Memory B cell (primary cell): ENCODE data around the gene SLMAP.

ENCODE experiments used
- ATAC-seq: fragments of 150-1000 bp; cut with Tn5 transposase; 2 replicates; pipeline ENCODE4 v1.10.0; 2021; ENCODE audit warnings: low read depth, mild to moderate bottlenecking, moderate library complexity
- DNase-seq, 2 donors: peaks; one replicate each; pipeline ENCODE4 v3.0.0; 2022; ENCODE audit warnings: low spot score in 2 of 2
- H3K27ac Mint-ChIP-seq: one replicate; pipeline ENCODE4 v1.8.0; 2022; ENCODE audit warnings: mild to moderate bottlenecking, moderate library complexity, mixed read lengths
- H3K27me3 Mint-ChIP-seq: one replicate; pipeline ENCODE4 v1.8.0; 2022; ENCODE audit warnings: mixed read lengths
- H3K36me3 Mint-ChIP-seq: one replicate; pipeline ENCODE4 v1.8.0; 2022; ENCODE audit warnings: mild to moderate bottlenecking, mixed read lengths
- H3K4me1 Mint-ChIP-seq: one replicate; pipeline ENCODE4 v1.8.0; 2022; ENCODE audit warnings: mixed read lengths
- H3K4me3 Mint-ChIP-seq: one replicate; pipeline ENCODE4 v1.8.0; 2022; ENCODE audit warnings: mild to moderate bottlenecking, moderate library complexity, mixed read lengths
- H3K9me3 Mint-ChIP-seq: one replicate; pipeline ENCODE4 v1.8.0; 2022; ENCODE audit warnings: mixed read lengths

SLMAP gene

GRCh38 chr3:57960174-57960505 is 204.0 kb downstream of the SLMAP start:
- H3K27ac Mint-ChIP-seq: peak overlapping the region; percentile 26
- no peak for ATAC-seq
- H3K36me3 Mint-ChIP-seq: no peaks in the 10 kb centered on the region
- no peaks in the 10 kb centered on the region for H3K9me3 Mint-ChIP-seq
- no peak for DNase-seq
- H3K4me3 Mint-ChIP-seq: no peak overlapping the region
- no peaks in the 10 kb centered on the region for H3K27me3 Mint-ChIP-seq
- peaks cover 17% of the 10 kb centered on the region for H3K4me1 Mint-ChIP-seq

GRCh38 chr3:57961177-57961827 is 205.2 kb downstream of the SLMAP start:
- no peak overlapping the region for H3K4me3 Mint-ChIP-seq
- H3K27ac Mint-ChIP-seq: no peak overlapping the region
- ATAC-seq (no peak), DNase-seq (no peak)
- no peaks in the 10 kb centered on the region for H3K9me3 Mint-ChIP-seq
- H3K36me3 Mint-ChIP-seq: no peaks in the 10 kb centered on the region
- H3K27me3 Mint-ChIP-seq: no peaks in the 10 kb centered on the region
- H3K4me1 Mint-ChIP-seq: peaks cover 17% of the 10 kb centered on the region

- Mint-ChIP-seq H3K27me3 (no peaks in the 10 kb centered on the region), H3K36me3 (no peaks in the 10 kb centered on the region), H3K27ac (no peak overlapping the region), H3K9me3 (no peaks in the 10 kb centered on the region), H3K4me1 (peaks cover 17% of the 10 kb centered on the region), H3K4me3 (no peak overlapping the region)
- ATAC-seq (no peak), DNase-seq (no peak)
Measured at GRCh38 chr3:57961828-57962447, 205.8 kb downstream of the SLMAP start.

GRCh38 chr3:57962448-57962834 is 206.3 kb downstream of the SLMAP start:
- Mint-ChIP-seq H3K9me3 (no peaks in the 10 kb centered on the region), H3K4me3 (no peak overlapping the region), H3K27me3 (no peaks in the 10 kb centered on the region), H3K4me1 (peaks cover 17% of the 10 kb centered on the region), H3K36me3 (no peaks in the 10 kb centered on the region), H3K27ac (no peak overlapping the region)
- DNase-seq: no peak
- ATAC-seq: no peak

GRCh38 chr3:57963811-57964346 is 207.8 kb downstream of the SLMAP start:
- Mint-ChIP-seq H3K9me3 (no peaks in the 10 kb centered on the region), H3K27ac (no peak overlapping the region), H3K4me3 (no peak overlapping the region), H3K4me1 (peaks cover 10% of the 10 kb centered on the region), H3K36me3 (no peaks in the 10 kb centered on the region), H3K27me3 (no peaks in the 10 kb centered on the region)
- peak; percentile 48 for ATAC-seq
- DNase-seq: no peak

GRCh38 chr3:57966829-57967228 is 210.7 kb downstream of the SLMAP start:
- no peak for DNase-seq
- no peak overlapping the region for H3K4me3 Mint-ChIP-seq
- no peaks in the 10 kb centered on the region for H3K9me3 Mint-ChIP-seq
- H3K4me1 Mint-ChIP-seq: peaks cover 1% of the 10 kb centered on the region
- H3K36me3 Mint-ChIP-seq: no peaks in the 10 kb centered on the region
- H3K27me3 Mint-ChIP-seq: no peaks in the 10 kb centered on the region
- H3K27ac Mint-ChIP-seq: no peak overlapping the region
- ATAC-seq: no peak

GRCh38 chr3:57967590-57967989 is 211.5 kb downstream of the SLMAP start:
- Mint-ChIP-seq H3K27ac (no peak overlapping the region), H3K36me3 (no peaks in the 10 kb centered on the region), H3K4me3 (no peak overlapping the region), H3K4me1 (peaks cover 6% of the 10 kb centered on the region), H3K27me3 (no peaks in the 10 kb centered on the region), H3K9me3 (no peaks in the 10 kb centered on the region)
- no peak for ATAC-seq
- no peak for DNase-seq

GRCh38 chr3:57968501-57968900 is 212.4 kb downstream of the SLMAP start:
- DNase-seq (no peak), ATAC-seq (no peak)
- no peak overlapping the region for H3K27ac Mint-ChIP-seq
- H3K27me3 Mint-ChIP-seq: no peaks in the 10 kb centered on the region
- no peaks in the 10 kb centered on the region for H3K9me3 Mint-ChIP-seq
- H3K36me3 Mint-ChIP-seq: no peaks in the 10 kb centered on the region
- H3K4me3 Mint-ChIP-seq: no peak overlapping the region
- peaks cover 6% of the 10 kb centered on the region for H3K4me1 Mint-ChIP-seq

GRCh38 chr3:57971975-57972374 is 215.9 kb downstream of the SLMAP start:
- DNase-seq: no peak

GRCh38 chr3:57972531-57973111 is 216.5 kb downstream of the SLMAP start:
- H3K9me3 Mint-ChIP-seq: no peaks in the 10 kb centered on the region
- H3K4me1 Mint-ChIP-seq: peaks cover 6% of the 10 kb centered on the region
- ATAC-seq (peak; percentile 38), DNase-seq (no peak)
- no peak overlapping the region for H3K27ac Mint-ChIP-seq
- no peaks in the 10 kb centered on the region for H3K27me3 Mint-ChIP-seq
- H3K4me3 Mint-ChIP-seq: no peak overlapping the region
- no peaks in the 10 kb centered on the region for H3K36me3 Mint-ChIP-seq

More at GRCh38 chr3:57971975-57972374, 215.9 kb downstream of the SLMAP start:
- no peak overlapping the region for H3K4me3 Mint-ChIP-seq
- peaks cover 6% of the 10 kb centered on the region for H3K4me1 Mint-ChIP-seq
- no peaks in the 10 kb centered on the region for H3K36me3 Mint-ChIP-seq
- H3K27me3 Mint-ChIP-seq: no peaks in the 10 kb centered on the region
- no peak for ATAC-seq
- H3K9me3 Mint-ChIP-seq: no peaks in the 10 kb centered on the region
- H3K27ac Mint-ChIP-seq: no peak overlapping the region

GRCh38 chr3:57973715-57974477 is 217.8 kb downstream of the SLMAP start:
- Mint-ChIP-seq H3K4me3 (no peak overlapping the region), H3K27ac (no peak overlapping the region), H3K27me3 (no peaks in the 10 kb centered on the region)

GRCh38 chr3:57974796-57975388 is 218.8 kb downstream of the SLMAP start:
- H3K27me3 Mint-ChIP-seq: no peaks in the 10 kb centered on the region
- H3K27ac Mint-ChIP-seq: no peak overlapping the region
- peaks cover 6% of the 10 kb centered on the region for H3K4me1 Mint-ChIP-seq
- ATAC-seq: no peak
- no peaks in the 10 kb centered on the region for H3K9me3 Mint-ChIP-seq
- no peak for DNase-seq
- no peaks in the 10 kb centered on the region for H3K36me3 Mint-ChIP-seq
- H3K4me3 Mint-ChIP-seq: no peak overlapping the region

More at GRCh38 chr3:57973715-57974477, 217.8 kb downstream of the SLMAP start:
- DNase-seq (no peak), ATAC-seq (no peak)
- Mint-ChIP-seq H3K36me3 (no peaks in the 10 kb centered on the region), H3K9me3 (no peaks in the 10 kb centered on the region), H3K4me1 (peaks cover 6% of the 10 kb centered on the region)

- Mint-ChIP-seq H3K36me3 (no peaks in the 10 kb centered on the region), H3K27ac (no peak overlapping the region), H3K9me3 (no peaks in the 10 kb centered on the region), H3K27me3 (no peaks in the 10 kb centered on the region), H3K4me3 (no peak overlapping the region), H3K4me1 (peaks cover 10% of the 10 kb centered on the region)
- no peak for ATAC-seq
- DNase-seq: no peak
Measured at GRCh38 chr3:57977818-57978235, 221.7 kb downstream of the SLMAP start.

- DNase-seq: no peak
- Mint-ChIP-seq H3K36me3 (no peaks in the 10 kb centered on the region), H3K4me3 (no peak overlapping the region), H3K4me1 (peaks cover 12% of the 10 kb centered on the region), H3K27ac (no peak overlapping the region), H3K9me3 (no peaks in the 10 kb centered on the region), H3K27me3 (no peaks in the 10 kb centered on the region)
- no peak for ATAC-seq
Measured at GRCh38 chr3:57978316-57978715, 222.2 kb downstream of the SLMAP start.
